Measurements from ENCODE around the gene TUSC2.
A peak's percentile ranks its signal among the peaks of the same experiment; 100 is the strongest.

The TUSC2 gene, protein sequence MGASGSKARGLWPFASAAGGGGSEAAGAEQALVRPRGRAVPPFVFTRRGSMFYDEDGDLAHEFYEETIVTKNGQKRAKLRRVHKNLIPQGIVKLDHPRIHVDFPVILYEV

DNA sequence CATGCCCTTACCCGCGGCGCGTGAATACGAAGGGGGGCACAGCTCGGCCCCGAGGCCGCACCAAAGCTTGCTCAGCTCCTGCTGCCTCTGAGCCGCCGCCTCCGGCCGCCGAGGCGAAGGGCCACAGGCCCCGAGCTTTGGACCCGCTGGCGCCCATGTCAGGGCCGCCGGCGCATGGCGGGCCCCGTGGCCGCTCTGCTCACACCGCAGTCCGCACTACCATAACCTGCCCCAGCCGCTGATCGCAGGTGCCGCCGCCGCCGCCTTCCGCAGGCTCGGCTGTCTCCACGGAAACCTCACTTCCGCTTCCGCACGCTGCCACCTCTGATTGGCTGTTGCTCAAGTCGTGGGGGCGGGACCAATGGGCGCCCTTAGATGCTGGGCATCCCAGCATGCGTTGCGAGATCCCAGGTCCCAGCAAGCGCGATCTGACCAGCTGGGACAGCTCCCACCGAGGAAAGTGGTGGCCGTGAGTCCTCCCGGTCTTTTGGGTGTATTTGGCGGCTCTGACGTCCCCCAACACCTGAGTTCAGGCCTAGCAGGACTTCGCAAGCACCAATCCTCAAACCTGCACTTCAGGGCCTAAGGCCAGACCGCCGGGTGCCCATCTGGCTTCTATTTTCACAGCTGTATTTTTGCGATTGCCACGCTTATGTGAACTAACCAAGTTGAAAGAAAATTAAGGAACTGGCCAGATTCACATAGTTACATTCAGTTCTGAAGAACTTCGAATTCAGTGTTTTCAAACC is at the start of gene TUSC2:
TUSC2 (minus strand) TSS at position 281 of the 749 bp plus-strand sequence; CDS start at position 157, 124 bp downstream.
- peak; percentile 91 to 96 (median 92) for DNase-seq (ENCODE audit: low read depth in 2 of 3, low spot score in 1 of 3)

DNA sequence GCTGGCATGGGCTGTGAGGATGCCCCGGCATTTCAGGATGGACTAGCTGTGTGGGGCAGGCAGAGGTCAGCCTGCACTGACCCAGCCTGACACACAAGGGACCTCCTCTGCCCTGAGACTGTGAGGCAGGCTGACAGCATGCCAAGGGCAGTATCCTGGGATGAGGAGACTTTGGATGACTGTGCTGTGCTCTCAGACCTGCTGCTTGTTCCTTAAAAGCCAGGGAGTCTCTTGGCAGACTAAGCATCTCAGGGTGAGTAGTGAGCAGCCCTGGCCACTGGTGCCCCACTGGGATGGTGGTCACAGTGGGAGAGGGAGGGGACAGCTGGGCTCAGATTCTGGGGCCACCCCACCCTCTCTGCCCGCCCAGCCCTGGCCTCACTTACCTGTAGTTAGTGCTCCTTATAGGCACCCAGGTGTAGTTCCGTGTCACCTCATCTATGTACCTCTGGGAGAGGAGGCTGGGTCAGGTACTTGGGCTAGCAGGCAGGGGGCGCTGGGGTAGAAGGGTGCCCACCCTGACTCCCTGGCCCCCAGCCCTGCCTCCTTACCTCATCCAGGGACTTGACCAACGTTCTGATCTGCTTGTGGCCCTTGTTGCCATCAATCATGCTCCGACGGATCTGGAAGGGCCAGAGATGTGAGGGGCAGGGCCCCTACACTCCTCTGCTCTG is 47.4 kb upstream of the TUSC2 start:
- DNase-seq (ENCODE audit: low read depth in 2 of 3, low spot score in 1 of 3) = no peak

DNA sequence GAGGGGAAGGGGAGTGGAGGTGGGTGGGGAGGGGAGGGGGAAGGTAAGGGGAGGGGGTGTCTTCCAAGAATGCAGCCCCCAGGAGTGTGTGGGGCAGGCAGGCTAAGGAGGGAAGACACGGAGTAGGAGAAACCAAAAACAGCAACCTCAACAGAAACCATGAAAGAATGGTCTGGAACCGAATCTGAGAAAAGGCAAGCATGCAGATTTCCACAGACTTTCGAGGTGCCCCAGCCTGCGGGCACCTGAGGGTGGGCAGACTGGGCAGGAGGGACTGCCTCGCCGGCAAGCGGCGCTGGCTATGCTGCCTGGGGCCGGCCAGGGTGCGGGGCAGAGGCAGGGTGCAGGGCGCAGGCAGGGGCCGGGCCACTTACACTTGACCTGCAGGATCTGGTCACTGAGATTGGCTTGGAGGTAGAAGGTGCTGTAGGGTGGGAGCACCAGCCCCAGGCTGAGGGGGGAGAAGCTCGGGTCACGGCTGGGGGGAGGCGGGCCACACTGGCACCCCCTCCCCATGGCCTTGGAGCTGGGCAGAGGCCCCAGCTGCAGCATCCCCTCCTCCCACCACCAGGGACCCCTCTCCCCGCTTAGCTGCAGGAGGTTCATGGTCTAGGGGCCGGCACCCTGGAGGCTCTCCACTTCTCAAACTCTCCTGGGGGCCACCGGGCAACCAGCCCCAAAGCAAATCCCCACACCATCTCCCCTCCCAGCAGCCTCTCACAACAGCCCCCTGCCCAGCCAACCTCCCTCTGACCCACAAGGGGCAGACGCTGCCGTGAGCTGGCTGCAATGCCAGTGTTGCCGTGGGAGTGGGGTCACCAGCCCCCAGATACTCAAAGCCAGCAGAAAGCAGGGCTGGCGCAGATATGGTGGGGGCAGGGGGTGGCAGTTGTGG is 46.6 kb upstream of the TUSC2 start:
- DNase-seq (ENCODE audit: low read depth in 2 of 3, low spot score in 1 of 3) = no peak

DNA sequence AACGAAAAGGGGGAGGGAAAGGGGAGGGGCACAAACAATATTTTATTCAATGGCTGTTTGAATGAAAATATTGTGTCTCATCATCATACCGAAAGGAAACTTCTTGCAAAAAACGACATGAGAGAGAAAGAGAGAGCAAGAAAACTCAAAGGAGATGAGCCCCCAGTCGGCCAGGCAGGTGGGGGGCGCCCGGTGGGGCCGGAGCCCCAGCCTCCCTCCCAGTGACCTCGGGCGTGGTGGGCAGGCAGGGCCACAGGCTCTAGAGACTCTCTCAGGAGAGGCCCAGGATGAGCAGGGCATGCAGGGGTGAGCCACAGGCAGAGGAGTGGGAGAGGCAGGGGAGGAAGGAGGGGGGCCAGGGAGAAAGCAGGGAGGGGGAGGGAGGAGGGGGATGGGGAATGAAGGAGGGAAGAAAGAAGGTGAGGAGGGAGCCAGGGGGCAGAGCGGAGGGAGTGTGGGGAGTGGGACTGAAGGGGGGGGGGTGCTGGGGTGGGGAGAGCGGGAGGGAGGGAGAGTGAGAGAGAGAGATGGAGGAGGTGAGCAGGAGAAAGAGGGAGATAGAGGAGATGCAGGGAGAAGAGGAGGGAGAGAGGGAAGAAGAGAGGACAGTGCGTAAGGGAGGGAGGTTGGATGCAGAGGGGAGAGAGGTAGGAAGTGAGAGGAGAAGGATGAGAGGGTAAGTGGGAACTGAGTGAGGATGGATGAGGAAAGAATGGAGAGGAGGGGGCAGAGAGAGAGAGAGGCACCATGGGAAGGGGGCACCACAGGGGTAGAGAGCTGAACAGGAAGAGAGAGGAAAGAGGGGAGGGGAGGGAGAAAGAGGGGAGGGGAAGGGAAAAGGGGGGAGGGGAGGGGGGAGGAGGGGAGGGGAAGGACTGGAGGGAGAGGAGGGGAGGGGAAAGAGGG is 45.4 kb upstream of the TUSC2 start:
- no peak for DNase-seq (ENCODE audit: low read depth in 2 of 3, low spot score in 1 of 3)

DNA sequence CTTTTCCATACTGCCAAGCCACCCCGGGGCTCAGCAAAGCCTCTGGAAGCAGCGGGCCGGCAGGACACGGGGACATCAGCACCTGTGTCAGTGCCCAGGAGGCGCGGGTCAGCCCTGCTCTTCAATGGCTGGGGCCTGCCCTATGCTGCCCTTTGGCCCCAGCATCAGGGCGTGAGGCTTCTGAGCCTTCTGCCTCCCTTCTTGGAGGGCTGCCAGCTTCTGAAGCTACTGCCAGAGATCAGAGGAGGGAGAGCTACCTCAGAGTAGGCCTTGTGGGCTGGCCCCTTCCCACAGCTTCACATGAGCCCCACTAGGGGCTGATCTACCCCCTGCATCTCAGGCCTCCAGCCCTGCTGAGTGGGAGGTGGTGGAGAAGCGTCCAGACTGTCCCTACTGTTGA is 44.3 kb upstream of the TUSC2 start:
- DNase-seq (ENCODE audit: low read depth in 2 of 3, low spot score in 1 of 3) = no peak

DNA sequence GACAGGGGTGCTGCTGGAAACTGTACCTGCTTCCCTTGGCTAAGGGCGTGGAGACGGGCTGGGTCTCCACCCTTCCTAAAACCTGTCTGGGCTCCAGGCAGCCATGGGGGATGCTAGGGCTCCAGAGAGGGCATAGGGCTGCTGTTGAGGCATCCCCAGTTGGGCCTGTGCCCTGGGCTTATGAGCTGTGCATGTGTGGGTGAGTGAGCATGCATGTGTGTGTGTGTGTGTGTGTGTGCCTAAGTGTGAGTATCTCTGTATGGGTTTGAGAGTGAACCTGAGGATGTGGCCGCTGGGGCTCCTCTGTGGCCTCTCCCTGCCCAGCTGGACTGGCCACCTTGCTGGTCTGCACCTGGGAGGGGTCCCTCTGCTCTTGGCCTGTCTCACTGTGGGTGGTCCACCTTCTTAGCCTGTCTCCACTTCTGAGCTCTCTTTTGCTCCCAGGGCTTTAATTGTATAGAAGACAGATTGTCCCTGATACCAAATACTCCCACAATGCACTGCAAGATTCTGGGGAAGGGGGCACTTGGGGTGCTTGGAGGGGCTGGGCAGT is 43.2 kb upstream of the TUSC2 start:
- DNase-seq (ENCODE audit: low read depth in 2 of 3, low spot score in 1 of 3) = no peak

DNA sequence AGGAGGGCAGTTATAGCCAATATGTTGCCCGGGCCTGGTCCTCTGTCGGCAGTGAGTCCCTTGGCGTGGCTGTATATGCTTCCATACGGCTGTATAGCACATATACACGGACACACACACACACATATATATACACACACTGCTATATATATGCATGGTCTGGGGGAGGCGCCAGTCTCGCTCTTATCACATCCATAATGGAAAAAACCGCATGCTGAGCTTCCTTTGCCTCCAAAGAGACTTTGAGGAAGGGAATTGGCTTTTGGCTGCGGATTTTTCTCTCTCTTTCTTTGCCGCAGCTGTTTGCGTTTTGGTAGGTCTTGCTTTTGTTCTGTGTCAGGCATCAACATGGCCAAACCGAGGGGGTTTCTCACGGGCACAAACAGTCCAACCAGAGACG is 42.6 kb upstream of the TUSC2 start:
- DNase-seq (ENCODE audit: low read depth in 2 of 3, low spot score in 1 of 3) = no peak

DNA sequence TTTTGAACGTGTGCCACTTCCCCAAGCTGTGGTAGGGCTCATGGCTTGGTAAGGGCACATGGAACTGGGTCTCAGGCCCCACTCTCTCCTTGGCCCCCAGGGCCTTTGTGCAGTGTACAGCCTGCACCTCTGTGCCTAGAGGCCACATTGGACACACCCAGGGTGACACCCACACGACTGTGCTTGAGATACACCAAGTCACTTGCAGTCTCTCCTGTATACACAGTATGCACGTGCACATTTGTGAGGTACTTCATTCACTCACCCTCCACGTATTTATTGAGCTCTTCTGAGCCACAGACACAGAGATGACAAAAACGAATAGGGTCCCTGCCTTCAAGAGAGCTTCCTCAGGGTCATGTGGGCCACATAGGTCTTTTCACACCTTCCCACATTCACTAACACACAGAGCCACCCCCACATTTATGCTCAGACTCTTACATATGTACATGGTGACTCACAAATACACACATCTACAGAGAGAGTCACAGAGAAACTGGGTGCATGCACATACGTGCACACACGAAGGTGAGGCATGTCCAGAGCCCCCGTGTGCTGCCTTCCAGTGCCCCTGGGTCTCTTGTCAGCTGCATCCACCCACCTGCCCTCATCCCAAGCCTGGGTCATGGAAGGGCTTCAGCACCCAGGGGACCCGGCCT is 41.1 kb upstream of the TUSC2 start:
- DNase-seq (ENCODE audit: low read depth in 2 of 3, low spot score in 1 of 3) = no peak

DNA sequence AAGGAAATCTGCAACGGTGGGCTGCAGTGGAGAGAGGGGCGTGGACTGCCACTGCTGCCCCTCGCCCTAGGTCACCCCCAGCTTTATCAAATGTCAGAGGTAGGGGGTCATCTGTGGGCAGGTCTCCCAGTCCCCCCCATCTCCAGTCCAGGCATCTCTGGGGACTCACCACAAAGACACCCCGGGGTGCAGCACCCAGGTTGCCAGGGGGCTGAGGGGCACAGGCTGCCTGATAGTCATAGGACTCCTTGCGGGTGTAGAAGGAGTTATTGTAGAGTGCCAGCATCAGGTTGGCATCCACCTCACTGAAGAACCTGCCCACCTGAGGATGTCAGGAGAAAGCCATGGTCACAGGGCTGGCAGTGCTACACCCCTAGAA is 37.8 kb upstream of the TUSC2 start:
- no peak for DNase-seq (ENCODE audit: low read depth in 2 of 3, low spot score in 1 of 3)

DNA sequence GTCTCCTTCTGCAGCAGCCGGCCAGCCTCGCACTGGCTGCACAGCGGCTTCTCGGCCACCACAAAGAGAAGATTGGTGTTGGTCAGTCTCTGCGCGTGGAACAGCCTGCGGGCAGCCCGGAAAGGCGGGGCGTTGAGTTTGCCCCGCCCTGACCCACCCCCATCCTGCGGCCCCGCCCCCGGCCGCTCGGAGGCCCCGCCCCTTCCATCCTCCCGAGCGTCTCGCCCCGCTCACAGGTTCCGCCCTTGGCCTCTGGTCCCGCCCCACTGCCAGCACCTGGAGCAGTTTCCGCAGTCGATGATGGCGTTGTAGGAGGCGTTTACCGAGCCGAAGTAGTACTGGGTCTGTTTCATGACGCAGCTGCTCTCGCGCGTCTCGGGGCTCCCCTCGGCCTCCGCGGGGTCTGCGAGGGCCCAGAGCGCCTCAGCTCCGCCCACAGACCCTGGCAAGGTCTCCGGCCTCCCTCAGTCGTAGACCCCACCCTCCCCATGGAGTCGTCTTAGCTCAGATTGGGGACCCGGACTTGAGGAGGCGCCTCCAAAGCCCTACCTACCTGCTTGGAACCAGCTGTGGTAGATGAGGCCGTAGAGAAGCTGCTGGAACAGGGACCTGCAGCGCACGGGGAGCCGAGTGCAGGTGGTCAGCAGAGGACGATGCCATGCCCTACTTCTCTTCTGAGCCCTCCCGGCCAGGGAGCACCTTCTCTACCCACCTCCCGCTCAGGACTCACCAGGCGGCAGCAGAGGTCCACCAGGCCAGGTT is 37.2 kb upstream of the TUSC2 start:
- peak; percentile 88 to 92 (median 91) for DNase-seq (ENCODE audit: low read depth in 2 of 3, low spot score in 1 of 3)

DNA sequence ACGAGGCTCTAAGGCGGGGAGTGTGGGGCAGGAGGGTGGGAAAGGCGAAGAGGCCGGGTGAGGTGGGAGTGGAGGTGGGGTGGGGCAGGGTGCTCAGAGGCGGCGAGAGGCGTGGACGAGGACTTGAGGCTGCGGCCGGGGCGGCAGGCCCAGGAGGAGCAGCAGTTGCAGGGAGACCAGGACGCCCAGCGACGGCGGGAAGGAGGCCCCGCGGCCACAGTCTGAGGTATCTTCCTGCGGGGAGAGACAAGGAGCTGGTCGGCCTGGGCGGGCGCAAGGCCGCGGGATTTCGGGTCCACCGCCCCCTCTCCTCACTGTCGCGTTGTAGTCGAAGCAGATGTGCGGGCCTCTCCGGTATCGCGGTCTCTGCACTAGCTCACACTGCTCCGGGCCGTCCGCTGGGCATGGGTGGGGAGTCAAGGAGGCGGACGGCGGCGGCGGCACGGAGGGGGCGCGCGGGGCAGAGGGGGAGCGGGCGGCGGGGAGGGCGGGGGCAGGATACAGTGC is 36.6 kb upstream of the TUSC2 start:
- no peak for DNase-seq (ENCODE audit: low read depth in 2 of 3, low spot score in 1 of 3)

DNA sequence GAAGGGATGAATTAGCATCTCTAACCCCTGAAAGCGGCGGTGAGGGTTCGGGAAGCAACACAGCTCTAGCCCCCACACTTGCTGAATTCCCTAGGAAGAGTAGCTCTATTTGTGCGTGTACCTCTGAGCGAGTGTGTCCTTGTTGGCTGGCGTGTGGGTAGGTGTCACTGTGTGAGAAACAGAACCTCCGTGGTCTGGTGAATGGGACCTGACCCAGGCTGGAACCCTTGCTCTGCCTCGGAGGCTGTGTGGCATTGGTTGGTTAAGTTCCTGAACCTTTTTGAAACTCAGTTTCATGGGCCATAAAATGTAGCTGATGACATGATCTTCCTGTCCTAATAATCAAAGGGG is 31.7 kb upstream of the TUSC2 start:
- no peak for DNase-seq (ENCODE audit: low read depth in 2 of 3, low spot score in 1 of 3)

DNA sequence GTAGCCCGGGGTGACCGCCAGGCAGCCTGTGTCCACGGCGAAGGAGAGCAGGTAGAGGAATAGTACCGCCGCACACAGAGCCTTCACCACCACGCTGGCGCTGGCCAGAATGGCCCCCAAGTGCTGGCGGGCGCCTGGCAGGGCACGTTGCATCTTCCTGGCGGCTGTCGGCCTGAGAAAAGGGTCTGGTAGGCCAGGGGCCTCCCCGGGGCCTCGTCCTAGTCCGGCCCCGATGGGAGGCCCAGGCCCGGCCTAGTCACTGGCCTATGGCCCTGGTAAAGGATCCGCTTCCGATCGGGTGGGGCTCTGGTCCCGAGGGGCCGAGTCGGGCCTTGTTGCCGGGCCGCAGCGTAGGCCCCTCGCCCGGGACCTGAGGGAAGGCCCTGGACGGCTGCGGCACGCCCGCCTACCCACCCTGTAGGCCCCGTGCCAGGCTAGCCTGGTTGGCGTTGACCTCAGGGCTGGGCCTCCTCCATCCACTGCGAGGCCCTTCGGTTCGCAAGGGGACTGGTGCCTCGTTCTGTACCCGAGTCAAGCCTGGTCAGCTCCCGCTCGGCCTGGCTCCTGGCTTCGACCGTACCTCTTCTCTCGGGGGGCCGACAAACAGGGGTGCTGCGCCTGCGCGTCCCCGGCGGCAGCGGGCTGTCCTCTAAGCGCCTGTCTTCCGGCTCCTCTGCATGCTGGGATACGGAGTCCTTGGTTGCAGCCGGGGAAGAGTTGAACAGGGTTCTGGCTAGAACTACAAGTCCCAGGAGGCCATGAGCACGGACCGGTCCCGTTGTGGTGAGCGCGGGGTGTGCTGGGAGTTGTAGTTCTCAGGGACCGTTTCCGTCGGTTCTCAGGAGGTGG is 31.1 kb upstream of the TUSC2 start, which contains the start of gene TMEM115:
TMEM115 (minus strand) TSS at position 611 of the 849 bp plus-strand sequence; CDS start at position 153, 458 bp downstream.
- peak; percentile 92 to 94 (median 92) for DNase-seq (ENCODE audit: low read depth in 2 of 3, low spot score in 1 of 3)

DNA sequence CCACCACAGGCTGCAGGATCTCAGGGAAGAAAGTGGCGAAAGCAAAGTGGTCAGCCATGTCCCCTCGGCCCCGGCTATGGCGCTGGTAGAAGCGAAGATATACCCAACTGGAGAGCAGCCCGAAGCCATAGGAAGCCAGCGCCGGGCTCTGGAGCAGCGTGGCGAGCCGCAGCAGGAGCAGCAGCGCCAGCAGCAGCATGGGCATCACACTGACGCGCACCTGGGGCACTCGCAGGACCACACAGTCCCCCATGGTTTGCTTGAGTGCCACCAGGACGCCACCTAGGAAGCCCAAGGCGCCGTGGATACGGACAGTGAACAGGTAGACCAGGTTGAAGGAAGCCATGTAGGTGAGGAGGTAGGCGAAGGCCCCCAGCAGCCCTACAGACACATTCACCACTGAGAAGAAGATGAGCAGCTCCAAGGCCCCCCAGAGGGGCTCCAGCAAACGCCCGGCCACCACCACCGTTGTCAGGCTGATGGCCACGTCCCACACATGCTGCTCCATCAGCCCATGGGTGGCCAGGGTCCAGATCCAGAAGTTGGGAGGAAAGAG is 30.4 kb upstream of the TUSC2 start:
- no peak for DNase-seq (ENCODE audit: low read depth in 2 of 3, low spot score in 1 of 3)

DNA sequence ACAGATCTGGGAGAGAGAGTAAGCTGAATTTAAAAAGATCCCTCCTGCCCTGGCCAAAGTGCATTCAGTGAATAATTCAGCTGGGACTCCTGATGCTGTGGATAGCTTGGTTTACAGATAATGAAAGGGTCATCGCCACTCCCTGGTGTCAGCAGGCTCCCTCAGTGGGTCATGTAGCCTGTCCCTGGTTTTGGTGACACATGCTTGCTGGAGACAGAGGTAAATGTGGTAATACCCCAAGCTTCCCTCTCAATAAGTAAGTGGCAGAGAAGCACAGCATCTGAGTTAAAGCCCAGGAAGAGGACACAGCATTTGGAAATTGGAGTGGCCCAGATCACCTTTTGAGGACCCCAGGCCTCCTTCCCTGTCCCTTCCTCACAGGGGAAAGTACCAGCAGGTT is 29.5 kb upstream of the TUSC2 start:
- no peak for DNase-seq (ENCODE audit: low read depth in 2 of 3, low spot score in 1 of 3)

DNA sequence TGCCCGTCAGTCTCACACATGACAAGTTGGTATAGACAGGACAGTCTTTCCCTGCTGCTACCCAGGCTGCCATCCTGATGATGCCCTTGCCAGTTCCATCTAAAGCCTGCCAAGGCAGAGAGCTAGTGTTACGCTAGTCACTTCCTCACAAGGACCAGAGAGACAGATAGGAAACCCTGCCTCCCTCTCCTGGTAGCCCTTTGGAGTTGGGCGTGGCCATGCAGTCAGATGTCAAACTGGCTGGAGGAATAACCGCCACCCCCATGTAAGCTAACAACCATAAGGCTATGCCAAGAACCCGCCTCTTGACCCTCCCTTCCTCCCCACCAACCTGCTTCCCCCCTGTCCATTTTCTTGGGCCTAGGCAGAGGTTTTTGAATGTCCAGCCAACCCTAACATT is 28.5 kb upstream of the TUSC2 start:
- DNase-seq (ENCODE audit: low read depth in 2 of 3, low spot score in 1 of 3) = no peak

DNA sequence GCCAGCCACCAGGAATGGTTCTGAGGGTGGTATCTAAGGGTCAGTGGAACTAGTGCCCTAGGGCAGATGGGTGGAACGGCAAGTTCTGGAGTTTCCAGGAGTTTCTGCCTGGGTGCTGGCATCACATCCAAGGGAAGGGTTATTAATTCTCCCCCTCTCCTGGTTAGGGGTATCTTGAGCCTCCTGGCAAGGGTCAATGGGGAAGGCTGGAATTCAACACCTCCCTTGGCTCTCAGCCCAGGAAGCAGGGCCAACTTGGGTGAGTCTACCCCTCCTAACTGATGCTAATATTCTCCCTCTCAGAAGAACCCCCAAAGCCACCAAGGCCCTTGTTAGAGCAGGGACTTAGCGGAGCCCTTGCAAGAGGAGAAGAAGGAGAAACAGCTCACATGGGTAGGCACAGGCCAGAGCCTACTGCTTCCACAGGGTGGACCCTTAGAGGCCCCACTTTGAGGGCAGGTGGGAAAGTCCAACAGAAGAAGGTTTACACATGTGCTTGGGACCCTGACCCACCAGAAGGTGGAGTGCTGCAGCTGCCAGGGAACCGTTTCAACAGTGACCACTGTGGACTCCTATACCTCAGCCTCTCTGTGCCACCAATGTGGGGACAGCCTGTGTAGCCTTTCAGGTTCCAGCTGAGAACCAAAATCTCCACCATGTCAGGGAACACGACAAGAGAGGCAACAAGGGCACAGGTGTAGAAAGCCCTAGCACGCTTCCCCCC is 28.0 kb upstream of the TUSC2 start:
- DNase-seq (ENCODE audit: low read depth in 2 of 3, low spot score in 1 of 3) = no peak

All from stimulated activated CD4-positive, alpha-beta T cell treated with anti-CD3 and anti-CD28 coated beads, Interleukin-12 subunit alpha, Interleukin-12 subunit beta, amount 100 ng/mL, for 48 hours (primary cell).